IPS-20b (cell line): ENCODE measurements around the gene LAG3.

ENCODE experiments used
- H3K27ac ChIP-seq: one replicate; pipeline ENCODE4 v1.5.1; 2013; ENCODE audit warnings: low read length
- H3K27me3 ChIP-seq: 2 replicates; pipeline ENCODE4 v1.6.1; 2013; ENCODE audit warnings: mild to moderate bottlenecking, low read length, inconsistent platforms; ENCODE audit not compliant: insufficient read depth
- H3K36me3 ChIP-seq: 2 replicates; pipeline ENCODE4 v1.6.1; 2013; ENCODE audit warnings: low read depth, mild to moderate bottlenecking, inconsistent platforms, low read length, moderate library complexity; ENCODE audit not compliant: insufficient read depth
- H3K4me1 ChIP-seq: 2 replicates; pipeline ENCODE4 v1.6.1; 2013; ENCODE audit warnings: mild to moderate bottlenecking, control low read depth, inconsistent platforms, low read length, moderate library complexity; ENCODE audit not compliant: insufficient read depth
- H3K4me3 ChIP-seq: 2 replicates; pipeline ENCODE4 v1.5.1; 2013; ENCODE audit warnings: mild to moderate bottlenecking, low read length, inconsistent platforms
- H3K9ac ChIP-seq: 2 replicates; pipeline ENCODE4 v1.6.1; 2013; ENCODE audit warnings: low read depth, mild to moderate bottlenecking, inconsistent platforms, low read length, moderate library complexity
- H3K9me3 ChIP-seq: 2 replicates; pipeline ENCODE4 v1.6.1; 2013; ENCODE audit warnings: mild to moderate bottlenecking, low read depth, low read length, inconsistent platforms; ENCODE audit not compliant: insufficient read depth

The LAG3 gene

GRCh38 chr12:6784761-6785160 is 12.4 kb downstream of the LAG3 start:
- Histone ChIP-seq H3K36me3 (no peaks in the 10 kb centered on the region), H3K27ac (no peak overlapping the region), H3K9me3 (no peaks in the 10 kb centered on the region), H3K4me1 (peaks cover 11% of the 10 kb centered on the region; the same call in 1 of the 2 replicates), H3K9ac (no peak overlapping the region), H3K27me3 (no peaks in the 10 kb centered on the region), H3K4me3 (no peak overlapping the region)

GRCh38 chr12:6786416-6787094 is 14.2 kb downstream of the LAG3 start:
- Histone ChIP-seq H3K9me3 (no peaks in the 10 kb centered on the region), H3K9ac (peak overlapping the region; percentile 14; the same call in 1 of the 2 replicates), H3K27ac (no peak overlapping the region), H3K36me3 (no peaks in the 10 kb centered on the region), H3K4me1 (peaks cover 11% of the 10 kb centered on the region; the same call in 1 of the 2 replicates), H3K27me3 (no peaks in the 10 kb centered on the region), H3K4me3 (peak overlapping the region; percentile 32; the same call in 1 of the 2 replicates)

GRCh38 chr12:6787309-6787708 is 15.0 kb downstream of the LAG3 start:
- Histone ChIP-seq H3K9ac (peak overlapping the region; percentile 24; the same call in 1 of the 2 replicates), H3K27ac (no peak overlapping the region), H3K9me3 (no peaks in the 10 kb centered on the region)

GRCh38 chr12:6788972-6789924 is 16.9 kb downstream of the LAG3 start, which contains the start of gene CD4:
CD4 (plus strand) TSS chr12:6789528; CDS start chr12:6800139, 10,611 bp downstream.
- Histone ChIP-seq H3K27ac (no peak within 1 kb of the TSS), H3K4me1 (peaks cover 11% of the 10 kb centered on the region; the same call in 1 of the 2 replicates), H3K36me3 (no peaks in the 10 kb centered on the region), H3K27me3 (no peaks in the 10 kb centered on the region), H3K9me3 (no peaks in the 10 kb centered on the region), H3K9ac (no peak within 1 kb of the TSS), H3K4me3 (no peak within 1 kb of the TSS)

More at GRCh38 chr12:6787309-6787708, 15.0 kb downstream of the LAG3 start:
- no peaks in the 10 kb centered on the region for H3K36me3 ChIP-seq
- peak overlapping the region; percentile 32; the same call in 1 of the 2 replicates for H3K4me3 ChIP-seq
- H3K27me3 ChIP-seq, result no peaks in the 10 kb centered on the region
- H3K4me1 ChIP-seq, result peaks cover 11% of the 10 kb centered on the region; the same call in 1 of the 2 replicates

- H3K4me3 ChIP-seq, result no peak overlapping the region
- H3K4me1 ChIP-seq, result peaks cover 11% of the 10 kb centered on the region; the same call in 1 of the 2 replicates
- no peaks in the 10 kb centered on the region for H3K9me3 ChIP-seq
- no peak overlapping the region for H3K9ac ChIP-seq
- no peaks in the 10 kb centered on the region for H3K27me3 ChIP-seq
- no peak overlapping the region for H3K27ac ChIP-seq
- no peaks in the 10 kb centered on the region for H3K36me3 ChIP-seq
Observed at GRCh38 chr12:6790496-6791150, 18.3 kb downstream of the LAG3 start.

- Histone ChIP-seq H3K36me3 (no peaks in the 10 kb centered on the region), H3K9ac (no peak overlapping the region), H3K27ac (no peak overlapping the region), H3K4me3 (no peak overlapping the region), H3K27me3 (no peaks in the 10 kb centered on the region), H3K4me1 (peaks cover 4% of the 10 kb centered on the region; the same call in 1 of the 2 replicates), H3K9me3 (no peaks in the 10 kb centered on the region)
Observed at GRCh38 chr12:6791931-6792520, 19.7 kb downstream of the LAG3 start.

GRCh38 chr12:6792522-6793201 is 20.3 kb downstream of the LAG3 start:
- H3K9me3 ChIP-seq, result no peaks in the 10 kb centered on the region
- no peak overlapping the region for H3K27ac ChIP-seq
- H3K9ac ChIP-seq, result no peak overlapping the region
- H3K36me3 ChIP-seq, result no peaks in the 10 kb centered on the region
- no peak overlapping the region for H3K4me3 ChIP-seq
- H3K27me3 ChIP-seq, result no peaks in the 10 kb centered on the region
- H3K4me1 ChIP-seq, result no peaks in the 10 kb centered on the region

GRCh38 chr12:6795088-6795487 is 22.8 kb downstream of the LAG3 start:
- H3K9ac ChIP-seq, result no peak overlapping the region
- no peaks in the 10 kb centered on the region for H3K27me3 ChIP-seq
- no peaks in the 10 kb centered on the region for H3K4me1 ChIP-seq
- H3K4me3 ChIP-seq, result no peak overlapping the region
- no peaks in the 10 kb centered on the region for H3K36me3 ChIP-seq
- no peak overlapping the region for H3K27ac ChIP-seq
- no peaks in the 10 kb centered on the region for H3K9me3 ChIP-seq

- no peaks in the 10 kb centered on the region for H3K9me3 ChIP-seq
- H3K4me1 ChIP-seq, result no peaks in the 10 kb centered on the region
- no peak overlapping the region for H3K27ac ChIP-seq
- H3K4me3 ChIP-seq, result no peak overlapping the region
- no peaks in the 10 kb centered on the region for H3K36me3 ChIP-seq
- H3K9ac ChIP-seq, result no peak overlapping the region
- H3K27me3 ChIP-seq, result no peaks in the 10 kb centered on the region
Observed at GRCh38 chr12:6796576-6796975, 24.3 kb downstream of the LAG3 start.

GRCh38 chr12:6799147-6799546 is 26.8 kb downstream of the LAG3 start:
- Histone ChIP-seq H3K9me3 (no peaks in the 10 kb centered on the region), H3K4me1 (no peaks in the 10 kb centered on the region), H3K4me3 (no peak overlapping the region), H3K9ac (no peak overlapping the region), H3K36me3 (no peaks in the 10 kb centered on the region), H3K27ac (no peak overlapping the region), H3K27me3 (no peaks in the 10 kb centered on the region)
